Mammary epithelial cell (primary cell): ENCODE data around the gene ZXDC.

ENCODE experiments used
- EZH2 ChIP-seq: IDR thresholded peaks from 2 replicates; pipeline ENCODE4 v1.6.1; 2012; ENCODE audit warnings: low read length, inconsistent platforms, borderline replicate concordance
- TF ChIP-seq, protein P1 (sequence below), 2 donors: IDR thresholded peaks in 1 of 2; conservative IDR thresholded peaks in 1 of 2; 2 replicates each; pipeline ENCODE4 v1.5.1; 2011 to 2012; ENCODE audit warnings: inconsistent platforms in 2 of 2, low read length in 2 of 2, mild to moderate bottlenecking in 2 of 2, control low read depth in 1 of 2, low read depth in 1 of 2; ENCODE audit not compliant: insufficient read depth in 1 of 2; ENCODE audit errors: extremely low read depth in 1 of 2

DNA sequence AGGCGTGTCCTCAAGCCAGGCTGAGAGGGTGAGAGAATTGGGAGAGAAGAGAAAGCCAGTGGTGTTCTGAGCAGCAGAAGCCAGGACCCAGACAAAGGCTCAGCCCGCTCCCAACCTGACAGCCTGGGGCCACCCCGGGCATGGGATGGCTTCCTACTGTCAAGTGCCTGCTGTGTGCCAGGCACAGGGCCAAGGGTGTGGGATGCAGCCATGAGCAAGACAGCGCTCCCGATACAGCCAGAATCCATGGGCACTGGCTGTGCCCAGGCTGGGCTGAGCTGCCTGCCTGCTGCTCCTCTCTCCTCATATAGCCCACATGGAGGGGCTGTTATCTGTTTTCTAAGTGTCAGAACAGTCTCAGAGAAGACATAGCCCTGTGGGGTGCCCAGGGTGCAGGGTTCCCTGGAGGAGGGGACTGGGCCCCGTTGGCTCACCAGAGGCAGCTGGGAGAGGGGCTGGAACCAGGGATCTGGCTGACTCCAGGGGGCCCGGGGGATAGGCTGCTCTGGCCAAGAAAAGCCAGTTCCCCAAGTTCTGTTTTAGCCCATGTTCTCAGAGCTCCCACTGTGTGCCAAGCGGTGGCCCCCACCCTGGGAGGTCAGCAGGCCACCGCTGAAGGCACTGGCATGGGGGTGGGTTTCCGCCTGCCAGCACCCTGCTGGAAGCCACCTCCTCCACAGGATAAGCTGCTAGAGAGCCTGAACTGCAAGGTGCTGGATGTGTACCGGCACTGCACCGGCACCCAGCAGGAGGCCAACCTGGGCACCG, 42.0 kb downstream of the ZXDC start:
- TF ChIP-seq, protein P1, sequence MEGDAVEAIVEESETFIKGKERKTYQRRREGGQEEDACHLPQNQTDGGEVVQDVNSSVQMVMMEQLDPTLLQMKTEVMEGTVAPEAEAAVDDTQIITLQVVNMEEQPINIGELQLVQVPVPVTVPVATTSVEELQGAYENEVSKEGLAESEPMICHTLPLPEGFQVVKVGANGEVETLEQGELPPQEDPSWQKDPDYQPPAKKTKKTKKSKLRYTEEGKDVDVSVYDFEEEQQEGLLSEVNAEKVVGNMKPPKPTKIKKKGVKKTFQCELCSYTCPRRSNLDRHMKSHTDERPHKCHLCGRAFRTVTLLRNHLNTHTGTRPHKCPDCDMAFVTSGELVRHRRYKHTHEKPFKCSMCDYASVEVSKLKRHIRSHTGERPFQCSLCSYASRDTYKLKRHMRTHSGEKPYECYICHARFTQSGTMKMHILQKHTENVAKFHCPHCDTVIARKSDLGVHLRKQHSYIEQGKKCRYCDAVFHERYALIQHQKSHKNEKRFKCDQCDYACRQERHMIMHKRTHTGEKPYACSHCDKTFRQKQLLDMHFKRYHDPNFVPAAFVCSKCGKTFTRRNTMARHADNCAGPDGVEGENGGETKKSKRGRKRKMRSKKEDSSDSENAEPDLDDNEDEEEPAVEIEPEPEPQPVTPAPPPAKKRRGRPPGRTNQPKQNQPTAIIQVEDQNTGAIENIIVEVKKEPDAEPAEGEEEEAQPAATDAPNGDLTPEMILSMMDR (conservative IDR thresholded peaks at IDR 0.05 in 1 of 2, IDR thresholded peaks at IDR 0.05 in 1 of 2; ENCODE audit: extremely low read depth in 1 of 2, insufficient read depth in 1 of 2, low read depth in 1 of 2, low read length in 2 of 2), result no peak
- TF ChIP-seq EZH2, result no peak
